Tibial nerve (tissue), 4 donors: ENCODE results near the gene PAGR1.

Experiments used
- CTCF ChIP-seq, 5 experiments: fragments of 200-600 bp in 3 of 5; fragments of 450-650 bp in 2 of 5; sonication (generic) in 3 of 5; IDR thresholded peaks; one replicate each; pipeline ENCODE4 v1.5.1; 2016 to 2019; ENCODE audit warnings: antibody characterized with exemption in 5 of 5, mild to moderate bottlenecking in 3 of 5, moderate library complexity in 2 of 5
- EP300 ChIP-seq, 2 donors: sonication (generic); formaldehyde crosslinking; IDR thresholded peaks; one replicate each; pipeline ENCODE4 v1.6.1; 2017; ENCODE audit warnings: antibody characterized with exemption in 2 of 2, mild to moderate bottlenecking in 1 of 2
- POLR2A ChIP-seq, 2 donors: fragments of 450-650 bp; IDR thresholded peaks; one replicate each; pipeline ENCODE4 v1.6.1; 2017; ENCODE audit warnings: antibody characterized with exemption in 2 of 2, mild to moderate bottlenecking in 2 of 2, moderate library complexity in 2 of 2

- TF ChIP-seq CTCF (IDR thresholded peaks at IDR 0.05) (no peak), POLR2A (IDR thresholded peaks at IDR 0.05) (no peak), EP300 (IDR thresholded peaks at IDR 0.05) (no peak)
Observed at GRCh38 chr16:29864205-29864604, 48.3 kb downstream of the PAGR1 start.
